Measurements from ENCODE around the gene TCERG1L.

DNA sequence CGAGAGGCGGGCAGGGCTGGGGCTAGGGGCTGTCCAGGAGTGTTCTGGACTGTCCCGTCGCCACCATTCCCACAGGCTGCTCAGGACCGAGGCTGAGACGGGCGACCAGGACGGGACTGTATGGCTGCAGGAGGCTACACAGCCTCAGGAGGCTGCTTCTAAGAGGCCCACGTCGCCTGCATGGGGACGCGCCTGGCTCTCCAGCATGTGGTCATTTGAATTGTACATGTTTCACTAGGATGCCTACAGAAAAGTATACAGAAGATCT is 216.3 kb downstream of the TCERG1L start:
- TF ChIP-seq TAF1 (IDR thresholded peaks at IDR 0.05; ENCODE audit: borderline replicate concordance, low read depth, low read length): no peak
- no peak for TF ChIP-seq POLR2A (IDR thresholded peaks at IDR 0.05; ENCODE audit: low read depth, low read length)
